K562 (cell line): ENCODE results near the gene SLC5A3. TPM values are rescaled to one million over a fixed set of nuclear protein-coding genes. Genes with fewer than 3 reads are reported as not detected.

Source experiments
- ATAC-seq: fragments of 200-7000 bp; cut with Tn5 transposase; 3 replicates; pipeline ENCODE4 v1.9.1; 2020; ENCODE audit warnings: moderate library complexity
- BruUV-seq: library from RNA; stranded (reverse); fragments of 400-500 nt; replicated peaks from 2 replicates; lab custom pipeline; 2021; lab: Mats Ljungman, UMichigan
- CTCF ChIA-PET: fragments of 300-600 bp; formaldehyde crosslinking; extraction: SDS; loops from one replicate; lab custom pipeline; 2021; ENCODE audit warnings: low intra/inter-chr PET ratio; lab: Yijun Ruan, JAX
- POLR2A ChIA-PET: fragments of 300-600, 350-650 bp; sonication (Branson Sonifier 250); formaldehyde crosslinking; extraction: SDS; loops from one replicate; lab custom pipeline; 2021; ENCODE audit warnings: antibody characterized with exemption, inconsistent platforms; lab: Yijun Ruan, JAX
- DNase-seq, 4 experiments: peaks; one replicate each; pipeline versions ENCODE4 v3.0.0 to v3.0.0-alpha.2; 2011 to 2018; ENCODE audit warnings: low spot score in 3 of 4, mixed read lengths in 3 of 4; ENCODE audit errors: extremely low read depth in 1 of 4
- FAIRE-seq: peaks from 2 replicates; lab custom pipeline; 2011; peaks lifted over from hg19 to GRCh38; lab: Jason Lieb, UNC
- H2AFZ ChIP-seq: 2 replicates; pipeline ENCODE4 v1.6.0; 2011; ENCODE audit warnings: low read depth, low read length, control low read depth, inconsistent platforms
- H3K27ac ChIP-seq: fragments of 200-600 bp; 3 replicates; pipeline ENCODE4 v1.8.0; 2011; ENCODE audit warnings: low read depth, mild to moderate bottlenecking, control low read depth, inconsistent platforms, low read length, moderate library complexity, mixed read lengths; ENCODE audit errors: extremely low read depth
- H3K27me3 ChIP-seq, 2 experiments: fragments of 300-600 bp in 1 of 2; 2 replicates in 1 of 2; 3 replicates in 1 of 2; pipeline versions ENCODE4 v1.6.0 to v1.8.0; 2011; ENCODE audit warnings: inconsistent platforms in 2 of 2, low read length in 2 of 2, mild to moderate bottlenecking in 1 of 2, mixed read lengths in 1 of 2, moderate library complexity in 1 of 2; ENCODE audit not compliant: control insufficient read depth in 2 of 2, insufficient read depth in 2 of 2
- H3K36me3 ChIP-seq: fragments of 300-600 bp; 3 replicates; pipeline ENCODE4 v1.8.0; 2011; ENCODE audit warnings: mild to moderate bottlenecking, low read length, inconsistent platforms; ENCODE audit not compliant: control insufficient read depth, insufficient read depth
- H3K4me1 ChIP-seq, 2 experiments: fragments of 200-600 bp in 1 of 2; replicated peaks in 1 of 2; 2 replicates in 1 of 2; 3 replicates in 1 of 2; pipeline versions ENCODE4 v1.5.1 to v1.8.0; 2011; ENCODE audit warnings: inconsistent platforms in 2 of 2, low read length in 2 of 2, mild to moderate bottlenecking in 1 of 2, mixed read lengths in 1 of 2, moderate library complexity in 1 of 2; ENCODE audit not compliant: control insufficient read depth in 2 of 2, insufficient read depth in 2 of 2
- H3K4me2 ChIP-seq: 2 replicates; pipeline ENCODE4 v1.6.1; 2011; ENCODE audit warnings: low read length, control low read depth, inconsistent platforms, mixed read lengths; ENCODE audit not compliant: insufficient read depth
- H3K4me3 ChIP-seq: fragments of 200-600 bp; sonication (generic), shearing (Covaris generic); 2 replicates; pipeline ENCODE4 v1.5.1; 2016; ENCODE audit warnings: control low read depth, inconsistent platforms
- H3K79me2 ChIP-seq: fragments of 200-600 bp; 3 replicates; pipeline ENCODE4 v1.8.0; 2011; ENCODE audit warnings: low read length, inconsistent platforms; ENCODE audit not compliant: control insufficient read depth, insufficient read depth
- H3K9ac ChIP-seq, 2 experiments: 2 replicates each; pipeline versions ENCODE4 v1.6.0 to v1.6.1; 2011; ENCODE audit warnings: low read depth in 2 of 2, low read length in 2 of 2, control low read depth in 1 of 2, inconsistent platforms in 1 of 2, mild to moderate bottlenecking in 1 of 2, mixed read lengths in 1 of 2; ENCODE audit not compliant: insufficient read depth in 1 of 2
- H3K9me1 ChIP-seq: one replicate; pipeline ENCODE4 v1.6.0; 2011; ENCODE audit warnings: inconsistent platforms, mild to moderate bottlenecking, low read length, moderate library complexity; ENCODE audit not compliant: control insufficient read depth, insufficient read depth
- H3K9me3 ChIP-seq: replicated peaks from 2 replicates; pipeline ENCODE4 v1.5.1; 2011; ENCODE audit warnings: low read depth, low read length, inconsistent platforms; ENCODE audit not compliant: control insufficient read depth, insufficient read depth
- H4K20me1 ChIP-seq: replicated peaks from 2 replicates; pipeline ENCODE4 v1.6.1; 2011; ENCODE audit warnings: low read length, inconsistent platforms, mixed read lengths; ENCODE audit not compliant: control insufficient read depth, insufficient read depth
- FOXA1 ChIP-seq: fragments of 450-650 bp; IDR thresholded peaks from 2 replicates; pipeline ENCODE4 v1.6.1; 2016; ENCODE audit warnings: mild to moderate bottlenecking, borderline replicate concordance
- GTF2E2 ChIP-seq: fragments of 200-800 bp; sonication (Bioruptor generic); IDR thresholded peaks from 2 replicates; pipeline ENCODE4 v1.6.1; 2016; ENCODE audit warnings: missing genetic modification characterization, missing compliant biosample characterization
- PHB ChIP-seq: fragments of 250-450 bp; sonication (Bioruptor Pico); IDR thresholded peaks from 2 replicates; pipeline ENCODE4 v1.5.0; 2021
- STAG1 ChIP-seq: sonication (generic); formaldehyde crosslinking; IDR thresholded peaks from 2 replicates; pipeline ENCODE4 v1.5.0; 2020; ENCODE audit warnings: missing genetic modification reagents, borderline replicate concordance
- ZNF224 ChIP-seq: sonication (generic); formaldehyde crosslinking; IDR thresholded peaks from 2 replicates; pipeline ENCODE4 v1.8.0; 2022; ENCODE audit warnings: mild to moderate bottlenecking, missing genetic modification reagents
- ZNF24 ChIP-seq: fragments of 450-650 bp; IDR thresholded peaks from 2 replicates; pipeline ENCODE4 v1.6.1; 2016
- ZNF384 ChIP-seq: IDR thresholded peaks from 2 replicates; pipeline ENCODE4 v1.6.1; 2012; ENCODE audit warnings: low read depth, low read length, improper control_type of control experiment
- ZNF512 ChIP-seq: IDR thresholded peaks from 2 replicates; pipeline ENCODE4 v1.6.1; 2016; ENCODE audit warnings: missing genetic modification characterization, missing compliant biosample characterization
- WGBS: fragments of 100-300 bp; shearing (Covaris generic); methylation state at CpG from one replicate; pipeline ENCODE4 v1.1.6; 2016; ENCODE audit warnings: low coverage, mixed read lengths; ENCODE audit not compliant: insufficient coverage; ENCODE audit errors: missing lambda C conversion rate; 5-methylcytosine and 5-hydroxymethylcytosine counted together
- in situ Hi-C: fragments of 300-500 bp; cut with MboI; formaldehyde crosslinking; loops from 4 replicates; pipeline ENCODE4 v1.15.0; 2018; ENCODE audit warnings: inconsistent platforms, mixed read lengths
- intact Hi-C: fragments of 100-400 bp; cut with micrococcal nuclease; formaldehyde crosslinking; loops from 2 replicates; pipeline ENCODE4 v1.14.2; 2022
- polyA plus RNA-seq, 8 experiments: library from polyadenylated mRNA; depleted of rRNA in 4 of 8; stranded (reverse) in 5 of 8; unstranded in 3 of 8; fragments of >200 nt; fragmentation: Nextera tagmentation in 2 of 8; fragmentation: Illumina TruSeq in 1 of 8; extraction: Ambion mirVana in 2 of 8; extraction: Trizol in 1 of 8; gene quantifications; 2 replicates each; pipeline versions ENCODE4 v1.2.1 to v1.2.3, GENCODE V29; 2011 to 2014; ENCODE audit warnings: inconsistent platforms in 1 of 8, missing spikeins in 1 of 8
- total RNA-seq, 7 experiments: library from RNA; depleted of rRNA in 6 of 7; stranded (reverse); fragments of >200 nt in 6 of 7; fragmentation: Illumina TruSeq in 2 of 7; extraction: Trizol in 2 of 7; gene quantifications; 2 replicates each; pipeline versions ENCODE4 v1.2.1 to v1.2.3, GENCODE V29; 2011 to 2021; ENCODE audit warnings: low replicate concordance in 1 of 7

The SLC5A3 gene
- total and polyA plus RNA-seq, 9 of the 15 experiments (the other 6 are each of a cell fraction or from before 2014, with no cell fraction given), result 2.9 to 20.6 (median 9.0) TPM

DNA sequence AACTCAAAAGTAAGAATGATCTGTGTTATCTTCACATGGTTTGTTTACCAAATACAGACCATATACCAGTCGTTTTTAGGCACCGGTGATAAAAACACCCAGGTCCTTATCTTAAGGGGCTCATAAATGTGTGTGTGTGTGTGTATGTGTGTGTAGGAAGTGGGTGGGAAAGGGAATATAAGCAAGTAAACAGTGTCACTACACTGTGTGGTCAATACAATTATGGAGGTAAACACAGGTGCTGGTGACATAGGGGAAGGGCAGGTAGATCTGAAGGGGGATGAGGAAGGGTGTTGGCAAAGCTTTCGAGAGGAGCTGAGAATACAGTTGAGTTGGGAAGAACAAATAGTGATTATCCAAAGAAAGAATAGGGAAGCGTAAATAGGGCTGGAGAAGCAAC, 19.1 kb upstream of the SLC5A3 start (continued):
- no peak for TF ChIP-seq ZNF384

DNA sequence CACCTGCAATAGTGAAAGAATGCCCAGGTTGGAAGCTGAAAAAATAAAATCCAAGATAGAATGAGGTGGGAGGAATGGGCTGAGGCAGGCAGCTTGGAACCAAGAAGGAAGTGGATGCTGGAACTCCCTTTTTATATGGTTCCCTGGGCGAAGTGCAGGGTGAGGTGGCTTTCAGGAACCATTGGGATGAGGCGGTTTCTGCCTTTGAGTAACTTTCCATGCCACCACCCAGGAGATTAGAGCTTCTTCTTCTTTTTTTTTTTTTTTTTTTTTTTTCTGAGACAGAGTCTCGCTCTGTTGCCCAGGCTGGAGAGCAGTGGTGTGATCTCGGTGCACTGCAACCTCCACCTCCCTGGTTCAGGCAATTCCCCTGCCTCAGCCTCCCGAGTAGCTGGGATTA, 17.8 kb upstream of the SLC5A3 start:
- Histone ChIP-seq H3K4me3 (no peak overlapping the region), H3K9me1 (no peaks in the 10 kb centered on the region), H2AFZ (no peak overlapping the region), H3K9me3 (no peaks in the 10 kb centered on the region), H3K79me2 (no peaks in the 10 kb centered on the region), H3K4me2 (no peak overlapping the region), H3K9ac (no peak overlapping the region), H3K4me1 (no peaks in the 10 kb centered on the region; a peak in 1 of 5 replicates), H3K27me3 (peaks cover 6 to 40% of the 10 kb centered on the region in 2 experiments; a peak in 4 of 5 replicates), H3K27ac (no peak overlapping the region), H4K20me1 (no peaks in the 10 kb centered on the region), H3K36me3 (no peaks in the 10 kb centered on the region)
- FAIRE-seq (no peak), DNase-seq (no peak), ATAC-seq (no peak)
- 14% methylated on average over 5 of the region's 5 CpGs for WGBS
- ChIA-PET CTCF (no interaction called here), POLR2A (interaction anchor here (0.6 to 1.6 kb wide), 4 partner anchors 15 to 91 kb away, joined by 3 to 7 read pairs (median 3); no protein-coding TSS in a partner anchor)
- intact Hi-C loops (no loop called here), in situ Hi-C loops (no loop called here)
- TF ChIP-seq ZNF24 (no peak), ZNF224 (CRISPR knock-in tag) (no peak), GTF2E2 (tag) (no peak), PHB (CRISPR knock-in tag) (no peak), ZNF512 (no peak), FOXA1 (no peak), STAG1 (no peak)
- no TSS peak for BruUV-seq
